Measurements from ENCODE around the gene CLEC4E.

DNA sequence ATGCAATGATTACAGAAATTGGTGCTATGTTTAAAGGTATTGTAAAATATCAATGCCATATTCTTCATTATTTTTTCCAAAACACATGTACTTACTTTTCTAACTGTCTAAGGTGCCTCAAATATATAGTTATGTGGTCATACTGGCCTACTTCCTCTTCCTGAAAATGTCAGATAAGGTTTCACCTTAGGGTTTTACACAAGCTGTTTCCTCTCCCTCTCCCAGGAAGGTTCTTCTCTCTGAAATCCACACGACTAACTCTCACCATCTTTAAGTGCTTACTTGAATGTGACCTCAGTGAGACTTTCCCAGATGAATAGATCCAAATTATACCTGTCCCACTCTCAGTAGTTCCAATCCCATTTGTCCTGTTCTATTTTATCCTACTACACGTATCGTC is 39.0 kb downstream of the CLEC4E start:
- no peak for TF ChIP-seq RAD21 (IDR thresholded peaks at IDR 0.05; ENCODE audit: low read depth)
- TF ChIP-seq, protein P1, sequence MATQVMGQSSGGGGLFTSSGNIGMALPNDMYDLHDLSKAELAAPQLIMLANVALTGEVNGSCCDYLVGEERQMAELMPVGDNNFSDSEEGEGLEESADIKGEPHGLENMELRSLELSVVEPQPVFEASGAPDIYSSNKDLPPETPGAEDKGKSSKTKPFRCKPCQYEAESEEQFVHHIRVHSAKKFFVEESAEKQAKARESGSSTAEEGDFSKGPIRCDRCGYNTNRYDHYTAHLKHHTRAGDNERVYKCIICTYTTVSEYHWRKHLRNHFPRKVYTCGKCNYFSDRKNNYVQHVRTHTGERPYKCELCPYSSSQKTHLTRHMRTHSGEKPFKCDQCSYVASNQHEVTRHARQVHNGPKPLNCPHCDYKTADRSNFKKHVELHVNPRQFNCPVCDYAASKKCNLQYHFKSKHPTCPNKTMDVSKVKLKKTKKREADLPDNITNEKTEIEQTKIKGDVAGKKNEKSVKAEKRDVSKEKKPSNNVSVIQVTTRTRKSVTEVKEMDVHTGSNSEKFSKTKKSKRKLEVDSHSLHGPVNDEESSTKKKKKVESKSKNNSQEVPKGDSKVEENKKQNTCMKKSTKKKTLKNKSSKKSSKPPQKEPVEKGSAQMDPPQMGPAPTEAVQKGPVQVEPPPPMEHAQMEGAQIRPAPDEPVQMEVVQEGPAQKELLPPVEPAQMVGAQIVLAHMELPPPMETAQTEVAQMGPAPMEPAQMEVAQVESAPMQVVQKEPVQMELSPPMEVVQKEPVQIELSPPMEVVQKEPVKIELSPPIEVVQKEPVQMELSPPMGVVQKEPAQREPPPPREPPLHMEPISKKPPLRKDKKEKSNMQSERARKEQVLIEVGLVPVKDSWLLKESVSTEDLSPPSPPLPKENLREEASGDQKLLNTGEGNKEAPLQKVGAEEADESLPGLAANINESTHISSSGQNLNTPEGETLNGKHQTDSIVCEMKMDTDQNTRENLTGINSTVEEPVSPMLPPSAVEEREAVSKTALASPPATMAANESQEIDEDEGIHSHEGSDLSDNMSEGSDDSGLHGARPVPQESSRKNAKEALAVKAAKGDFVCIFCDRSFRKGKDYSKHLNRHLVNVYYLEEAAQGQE (IDR thresholded peaks at IDR 0.05; ENCODE audit: low read depth), result no peak
- TF ChIP-seq POLR2AphosphoS5 (IDR thresholded peaks at IDR 0.05; ENCODE audit: low read depth, low read length), result no peak

All from HCT116 (cell line).